Measurements from ENCODE around the gene ARHGAP32. TPM values are rescaled to one million over a fixed set of nuclear protein-coding genes. Genes with fewer than 3 reads are reported as not detected.
"Not testable (repeated sequence)": the region's sequence is repeated elsewhere in the genome, so short reads cannot be mapped to it uniquely, and the experiment has no call there.

Gene ARHGAP32
- total RNA-seq, 1 donor from 2014 or later, result 41.4 TPM

GRCh38 chr11:129018126-129018525 lies 174.0 kb downstream of the ARHGAP32 start:
- peaks cover 9% of the 10 kb centered on the region for H3K4me1 Mint-ChIP-seq
- H3K27me3 Mint-ChIP-seq (ENCODE audit: low read depth), result no peaks in the 10 kb centered on the region
- TF ChIP-seq CTCF (IDR thresholded peaks at IDR 0.05; ENCODE audit: unreplicated experiment), result no peak
- no peak overlapping the region for H3K27ac Mint-ChIP-seq
- no peaks in the 10 kb centered on the region for H3K9me3 Mint-ChIP-seq
- no peak overlapping the region for H3K4me3 Mint-ChIP-seq
- H3K36me3 Mint-ChIP-seq, result peaks cover 3% of the 10 kb centered on the region
- DNase-seq (ENCODE audit: low spot score in 2 of 2, unreplicated experiment in 2 of 2), result no peak

- Mint-ChIP-seq H3K36me3 (peaks cover 7% of the 10 kb centered on the region), H3K27ac (no peak overlapping the region), H3K4me1 (peaks cover 1% of the 10 kb centered on the region), H3K9me3 (peaks cover 9% of the 10 kb centered on the region), H3K4me3 (no peak overlapping the region), H3K27me3 (ENCODE audit: low read depth) (no peaks in the 10 kb centered on the region)
- TF ChIP-seq CTCF (IDR thresholded peaks at IDR 0.05; ENCODE audit: unreplicated experiment), result no peak
- DNase-seq (ENCODE audit: low spot score in 2 of 2, unreplicated experiment in 2 of 2), result no peak
Observed at GRCh38 chr11:129013737-129014475, 178.2 kb downstream of the ARHGAP32 start.

- peaks cover 7% of the 10 kb centered on the region for H3K36me3 Mint-ChIP-seq
- H3K4me3 Mint-ChIP-seq, result no peak overlapping the region
- no peak for DNase-seq (ENCODE audit: low spot score in 2 of 2, unreplicated experiment in 2 of 2)
- no peak for TF ChIP-seq CTCF (IDR thresholded peaks at IDR 0.05; ENCODE audit: unreplicated experiment)
- H3K4me1 Mint-ChIP-seq, result no peaks in the 10 kb centered on the region
- H3K27me3 Mint-ChIP-seq (ENCODE audit: low read depth), result no peaks in the 10 kb centered on the region
- no peak overlapping the region for H3K27ac Mint-ChIP-seq
- peaks cover 9% of the 10 kb centered on the region for H3K9me3 Mint-ChIP-seq
Observed at GRCh38 chr11:129012880-129013279, 179.2 kb downstream of the ARHGAP32 start.

GRCh38 chr11:129006161-129006560 lies 186.0 kb downstream of the ARHGAP32 start:
- Mint-ChIP-seq H3K9me3 (peaks cover 58% of the 10 kb centered on the region), H3K4me1 (no peaks in the 10 kb centered on the region), H3K4me3 (no peak overlapping the region), H3K27me3 (ENCODE audit: low read depth) (no peaks in the 10 kb centered on the region), H3K27ac (no peak overlapping the region), H3K36me3 (peaks cover 50% of the 10 kb centered on the region)
- no peak for TF ChIP-seq CTCF (IDR thresholded peaks at IDR 0.05; ENCODE audit: unreplicated experiment)
- DNase-seq (ENCODE audit: low spot score in 2 of 2, unreplicated experiment in 2 of 2), result no peak

GRCh38 chr11:128999165-128999564 lies 193.0 kb downstream of the ARHGAP32 start:
- H3K4me3 Mint-ChIP-seq; H3K4me1 Mint-ChIP-seq; DNase-seq (ENCODE audit: low spot score in 2 of 2, unreplicated experiment in 2 of 2); H3K27me3 Mint-ChIP-seq (ENCODE audit: low read depth); H3K27ac Mint-ChIP-seq: not testable (repeated sequence)
- Mint-ChIP-seq H3K9me3 (peaks cover 51% of the 10 kb centered on the region), H3K36me3 (peaks cover 53% of the 10 kb centered on the region)

- Mint-ChIP-seq H3K4me3 (no peak overlapping the region), H3K27me3 (ENCODE audit: low read depth) (no peaks in the 10 kb centered on the region), H3K9me3 (peaks cover 4% of the 10 kb centered on the region), H3K27ac (no peak overlapping the region), H3K36me3 (peaks cover 11% of the 10 kb centered on the region), H3K4me1 (no peaks in the 10 kb centered on the region)
- TF ChIP-seq CTCF (IDR thresholded peaks at IDR 0.05; ENCODE audit: unreplicated experiment), result no peak
- DNase-seq (ENCODE audit: low spot score in 2 of 2, unreplicated experiment in 2 of 2), result no peak
Observed at GRCh38 chr11:128988242-128988970, 203.7 kb downstream of the ARHGAP32 start.

All from mesothelial cell of epicardium (in vitro differentiated cells).